ENCODE data around the gene ZBTB16. TPM values are rescaled to one million over a fixed set of nuclear protein-coding genes. Genes with fewer than 3 reads are reported as not detected.

ZBTB16 gene
- total and polyA plus RNA-seq, 2 donors, result 10.3 to 95.2 TPM

GRCh38 chr11:114167771-114168448 lies 108.4 kb downstream of the ZBTB16 start:
- DNase-seq (ENCODE audit: extremely low spot score), result no peak
- no peaks in the 10 kb centered on the region for H3K36me3 ChIP-seq (ENCODE audit: insufficient read depth)
- no peak overlapping the region for H3K4me3 ChIP-seq (ENCODE audit: low read depth, low read length)
- peak overlapping the region; percentile 72 for H3K27ac ChIP-seq (ENCODE audit: low read depth)
- peaks cover 10% of the 10 kb centered on the region for H3K4me1 ChIP-seq (ENCODE audit: insufficient read depth)
- WGBS, result 75% methylated on average over 11 of the region's 11 CpGs

GRCh38 chr11:114168691-114169090 lies 109.2 kb downstream of the ZBTB16 start:
- no peak for DNase-seq (ENCODE audit: extremely low spot score)
- Histone ChIP-seq H3K4me1 (ENCODE audit: insufficient read depth) (peaks cover 10% of the 10 kb centered on the region), H3K4me3 (ENCODE audit: low read depth, low read length) (no peak overlapping the region), H3K36me3 (ENCODE audit: insufficient read depth) (no peaks in the 10 kb centered on the region), H3K27ac (ENCODE audit: low read depth) (peak overlapping the region; percentile 46)
- WGBS, result 70% methylated on average over 1 of the region's 1 CpG

- WGBS, result 73% methylated on average over 9 of the region's 9 CpGs
- H3K4me3 ChIP-seq (ENCODE audit: low read depth, low read length), result no peak overlapping the region
- DNase-seq (ENCODE audit: extremely low spot score), result no peak
- H3K4me1 ChIP-seq (ENCODE audit: insufficient read depth), result peaks cover 10% of the 10 kb centered on the region
- H3K27ac ChIP-seq (ENCODE audit: low read depth), result no peak overlapping the region
- no peaks in the 10 kb centered on the region for H3K36me3 ChIP-seq (ENCODE audit: insufficient read depth)
Measured at GRCh38 chr11:114169321-114169749, 109.8 kb downstream of the ZBTB16 start.

GRCh38 chr11:114169821-114170220 lies 110.3 kb downstream of the ZBTB16 start:
- no peak overlapping the region for H3K4me3 ChIP-seq (ENCODE audit: low read depth, low read length)
- H3K36me3 ChIP-seq (ENCODE audit: insufficient read depth), result no peaks in the 10 kb centered on the region
- no peak overlapping the region for H3K27ac ChIP-seq (ENCODE audit: low read depth)
- no peak for DNase-seq (ENCODE audit: extremely low spot score)
- WGBS, result 91% methylated on average over 2 of the region's 2 CpGs
- H3K4me1 ChIP-seq (ENCODE audit: insufficient read depth), result peaks cover 7% of the 10 kb centered on the region

GRCh38 chr11:114170226-114170625 lies 110.7 kb downstream of the ZBTB16 start:
- no peak overlapping the region for H3K27ac ChIP-seq (ENCODE audit: low read depth)
- H3K4me3 ChIP-seq (ENCODE audit: low read depth, low read length), result no peak overlapping the region
- WGBS, result 94% methylated on average over 10 of the region's 10 CpGs
- H3K4me1 ChIP-seq (ENCODE audit: insufficient read depth), result peaks cover 7% of the 10 kb centered on the region
- no peak for DNase-seq (ENCODE audit: extremely low spot score)
- no peaks in the 10 kb centered on the region for H3K36me3 ChIP-seq (ENCODE audit: insufficient read depth)

GRCh38 chr11:114171257-114172054 lies 111.9 kb downstream of the ZBTB16 start:
- Histone ChIP-seq H3K36me3 (ENCODE audit: insufficient read depth) (no peaks in the 10 kb centered on the region), H3K27ac (ENCODE audit: low read depth) (peak overlapping the region; percentile 45), H3K4me1 (ENCODE audit: insufficient read depth) (peaks cover 4% of the 10 kb centered on the region), H3K4me3 (ENCODE audit: low read depth, low read length) (no peak overlapping the region)
- WGBS, result 38% methylated on average over 15 of the region's 15 CpGs
- DNase-seq (ENCODE audit: extremely low spot score), result no peak

GRCh38 chr11:114172055-114172861 lies 112.7 kb downstream of the ZBTB16 start:
- Histone ChIP-seq H3K36me3 (ENCODE audit: insufficient read depth) (no peaks in the 10 kb centered on the region), H3K4me1 (ENCODE audit: insufficient read depth) (peaks cover 4% of the 10 kb centered on the region), H3K4me3 (ENCODE audit: low read depth, low read length) (no peak overlapping the region), H3K27ac (ENCODE audit: low read depth) (peak overlapping the region; percentile 45)
- DNase-seq (ENCODE audit: extremely low spot score), result no peak
- WGBS, result 76% methylated on average over 14 of the region's 14 CpGs

GRCh38 chr11:114172871-114173444 lies 113.4 kb downstream of the ZBTB16 start:
- H3K36me3 ChIP-seq (ENCODE audit: insufficient read depth), result no peaks in the 10 kb centered on the region
- 59% methylated on average over 8 of the region's 8 CpGs for WGBS
- no peak overlapping the region for H3K27ac ChIP-seq (ENCODE audit: low read depth)
- no peak overlapping the region for H3K4me3 ChIP-seq (ENCODE audit: low read depth, low read length)
- H3K4me1 ChIP-seq (ENCODE audit: insufficient read depth), result peaks cover 2% of the 10 kb centered on the region
- DNase-seq (ENCODE audit: extremely low spot score), result no peak

- Histone ChIP-seq H3K27ac (ENCODE audit: low read depth) (no peak overlapping the region), H3K4me1 (ENCODE audit: insufficient read depth) (peaks cover 2% of the 10 kb centered on the region), H3K36me3 (ENCODE audit: insufficient read depth) (no peaks in the 10 kb centered on the region), H3K4me3 (ENCODE audit: low read depth, low read length) (no peak overlapping the region)
- 93% methylated on average over 5 of the region's 5 CpGs for whole genome bisulfite sequencing
- DNase-seq (ENCODE audit: extremely low spot score), result no peak
Measured at GRCh38 chr11:114173843-114174242, 114.3 kb downstream of the ZBTB16 start.

- 92% methylated on average over 3 of the region's 3 CpGs for WGBS
- no peak for DNase-seq (ENCODE audit: extremely low spot score)
Measured at GRCh38 chr11:114174712-114175495, 115.4 kb downstream of the ZBTB16 start.

GRCh38 chr11:114175706-114176105 lies 116.2 kb downstream of the ZBTB16 start:
- DNase-seq (ENCODE audit: extremely low spot score), result no peak

More at GRCh38 chr11:114174712-114175495, 115.4 kb downstream of the ZBTB16 start:
- Histone ChIP-seq H3K4me1 (ENCODE audit: insufficient read depth) (peaks cover 2% of the 10 kb centered on the region), H3K4me3 (ENCODE audit: low read depth, low read length) (no peak overlapping the region), H3K27ac (ENCODE audit: low read depth) (no peak overlapping the region), H3K36me3 (ENCODE audit: insufficient read depth) (no peaks in the 10 kb centered on the region)

GRCh38 chr11:114176321-114176720 lies 116.8 kb downstream of the ZBTB16 start:
- H3K4me1 ChIP-seq (ENCODE audit: insufficient read depth), result peaks cover under 1% of the 10 kb centered on the region
- no peak overlapping the region for H3K27ac ChIP-seq (ENCODE audit: low read depth)
- 88% methylated on average over 8 of the region's 8 CpGs for WGBS
- H3K36me3 ChIP-seq (ENCODE audit: insufficient read depth), result no peaks in the 10 kb centered on the region
- no peak for DNase-seq (ENCODE audit: extremely low spot score)
- no peak overlapping the region for H3K4me3 ChIP-seq (ENCODE audit: low read depth, low read length)

More at GRCh38 chr11:114175706-114176105, 116.2 kb downstream of the ZBTB16 start:
- WGBS, result 74% methylated on average over 6 of the region's 6 CpGs
- H3K4me3 ChIP-seq (ENCODE audit: low read depth, low read length), result no peak overlapping the region
- peaks cover 2% of the 10 kb centered on the region for H3K4me1 ChIP-seq (ENCODE audit: insufficient read depth)
- no peak overlapping the region for H3K27ac ChIP-seq (ENCODE audit: low read depth)
- no peaks in the 10 kb centered on the region for H3K36me3 ChIP-seq (ENCODE audit: insufficient read depth)

All from urinary bladder (tissue), 4 donors.